GM21447 (cell line): Measurements from ENCODE around the gene NT5DC3.

ENCODE experiments used
- ATAC-seq: cut with Tn5 transposase; IDR thresholded peaks from one replicate; pipeline ENCODE4 v1.9.1; 2021; ENCODE audit not compliant: unreplicated experiment

NT5DC3 gene

DNA sequence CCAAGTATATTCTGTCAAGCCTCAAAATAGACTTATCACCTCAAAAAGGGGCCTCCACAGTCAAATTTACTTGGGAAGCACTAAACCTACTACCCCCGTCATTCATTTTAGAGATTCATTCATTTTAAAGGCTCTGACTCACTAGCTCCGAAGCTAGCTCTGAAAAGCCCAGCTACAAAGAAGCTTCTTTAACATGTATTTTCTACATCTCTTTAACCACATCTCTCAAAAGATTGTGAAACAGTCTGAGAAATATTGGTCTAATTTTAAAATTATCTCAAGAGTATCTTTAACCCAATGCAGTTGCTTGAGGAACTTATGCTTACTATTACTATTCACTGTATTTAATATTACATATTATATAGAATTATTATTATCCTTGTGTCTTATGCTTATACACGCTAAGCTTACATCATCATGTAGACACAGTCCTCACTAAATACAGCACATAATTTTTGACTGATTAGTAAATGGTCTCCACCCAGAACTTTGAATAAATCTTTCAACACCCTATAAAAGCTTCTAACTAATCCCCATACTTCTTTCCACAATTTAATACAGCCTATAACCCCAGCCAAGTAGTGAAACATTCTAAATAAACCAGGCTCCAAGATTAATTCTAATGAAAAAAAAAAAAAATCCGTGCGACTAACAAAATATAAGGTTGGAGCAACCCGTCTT, 7.8 kb downstream of the NT5DC3 start:
- ATAC-seq: no peak

GRCh38 chr12:103832048-103832997, 8.7 kb downstream of the NT5DC3 start:
- no peak for ATAC-seq

DNA sequence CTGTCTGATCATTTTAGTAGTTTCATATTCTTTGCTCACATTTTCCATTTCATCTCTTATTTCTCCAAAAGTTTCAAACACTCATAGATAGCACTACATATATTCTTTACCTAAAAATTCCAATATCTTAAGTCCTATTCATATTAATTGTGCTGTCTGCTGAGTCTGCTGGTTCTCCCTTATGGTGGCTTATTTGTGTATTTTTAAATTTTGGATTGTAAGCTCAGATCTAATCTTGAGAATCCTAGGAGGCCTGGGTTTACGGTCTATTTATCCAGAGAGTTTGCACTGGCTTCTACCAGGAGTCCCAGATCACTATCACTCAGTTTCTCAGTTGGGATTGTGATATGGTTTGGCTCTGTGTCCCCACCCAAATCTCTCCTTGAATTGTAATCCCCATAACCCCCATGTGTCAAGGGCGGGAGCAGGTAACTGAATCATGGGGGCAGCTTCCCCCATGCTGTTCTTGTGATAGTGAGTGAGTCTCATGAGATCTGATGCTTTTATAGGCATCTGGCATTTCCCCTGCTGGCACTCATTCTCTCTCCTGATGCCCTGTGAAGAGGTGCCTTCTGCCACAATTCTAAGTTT, 10.2 kb downstream of the NT5DC3 start:
- no peak for ATAC-seq

DNA sequence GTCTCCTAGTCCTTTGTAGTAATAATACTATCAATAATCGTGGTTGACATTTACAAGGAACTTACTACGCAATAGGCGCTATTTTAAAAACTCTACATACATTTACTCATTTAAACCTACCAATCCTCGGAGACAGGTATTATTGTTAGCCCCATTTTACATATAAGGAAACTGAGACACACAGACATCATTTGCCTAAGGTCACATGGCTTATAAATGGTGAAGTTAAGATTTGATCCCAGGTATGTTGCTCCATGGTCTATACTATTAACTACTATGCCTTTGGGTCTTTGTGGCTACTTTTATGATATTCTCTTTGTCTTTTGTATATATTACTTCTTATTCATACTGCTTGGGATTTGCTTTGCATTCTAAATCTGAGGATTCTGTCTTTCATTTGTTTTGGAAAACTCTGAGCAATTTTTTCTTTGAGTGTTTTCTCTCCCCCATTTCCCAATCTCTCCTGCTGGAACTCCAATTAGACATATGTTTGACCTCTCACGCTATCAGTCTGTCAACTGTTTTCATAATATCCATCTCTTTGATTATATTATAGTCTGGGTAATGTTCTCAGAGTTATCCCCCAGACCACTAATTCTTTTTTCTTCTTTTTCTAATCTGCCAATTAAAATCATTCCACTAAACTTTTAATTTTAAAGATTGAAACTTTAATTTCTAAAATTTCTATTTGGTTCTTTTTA, 10.9 kb downstream of the NT5DC3 start:
- ATAC-seq: no peak

DNA sequence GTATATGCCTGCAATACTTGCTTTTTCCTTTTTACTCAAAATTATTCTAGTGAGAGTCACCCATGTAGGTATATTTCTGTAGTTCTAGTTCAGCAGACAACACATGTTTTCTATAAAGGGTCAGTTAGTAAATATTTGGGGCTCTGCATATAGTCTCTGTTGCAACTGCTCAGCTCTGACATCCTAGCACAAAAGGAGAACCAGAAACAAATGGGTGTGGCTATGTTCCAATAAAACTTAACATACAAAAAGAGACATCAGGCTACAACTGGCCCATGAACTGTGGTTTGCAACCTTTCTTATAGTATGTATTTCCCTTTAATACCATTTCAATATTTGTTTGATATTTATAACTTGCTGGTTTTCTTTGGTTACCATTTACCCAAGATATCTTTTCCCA, 11.9 kb downstream of the NT5DC3 start:
- no peak for ATAC-seq

DNA sequence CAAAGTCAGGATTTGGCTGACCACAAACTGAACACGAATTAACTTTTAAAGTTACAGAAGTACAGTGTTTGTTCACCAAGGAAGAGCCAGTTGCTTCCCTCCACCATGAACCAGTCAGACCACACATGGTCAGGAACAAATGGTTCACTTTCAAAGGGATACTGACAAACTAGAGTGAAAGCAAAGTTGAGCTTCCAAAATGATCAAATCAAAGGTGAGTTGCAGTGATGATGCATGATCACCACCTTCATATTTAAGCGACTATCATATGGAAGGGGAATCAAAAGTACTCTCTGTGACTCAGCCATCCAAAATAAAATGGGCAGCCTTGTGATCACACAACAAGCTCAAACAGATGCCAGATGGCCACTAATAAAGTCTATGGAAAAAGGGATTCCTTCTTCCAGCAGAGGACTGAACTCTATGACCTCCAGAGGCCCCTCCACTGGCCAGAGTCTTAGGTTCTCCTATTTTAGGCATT, 13.1 kb downstream of the NT5DC3 start:
- ATAC-seq: no peak

GRCh38 chr12:103824845-103825244, 16.2 kb downstream of the NT5DC3 start:
- ATAC-seq: no peak

GRCh38 chr12:103824290-103824689, 16.7 kb downstream of the NT5DC3 start:
- no peak for ATAC-seq

GRCh38 chr12:103823871-103824270, 17.2 kb downstream of the NT5DC3 start:
- no peak for ATAC-seq

- no peak for ATAC-seq
Observed at GRCh38 chr12:103821773-103822172, 19.3 kb downstream of the NT5DC3 start.

DNA sequence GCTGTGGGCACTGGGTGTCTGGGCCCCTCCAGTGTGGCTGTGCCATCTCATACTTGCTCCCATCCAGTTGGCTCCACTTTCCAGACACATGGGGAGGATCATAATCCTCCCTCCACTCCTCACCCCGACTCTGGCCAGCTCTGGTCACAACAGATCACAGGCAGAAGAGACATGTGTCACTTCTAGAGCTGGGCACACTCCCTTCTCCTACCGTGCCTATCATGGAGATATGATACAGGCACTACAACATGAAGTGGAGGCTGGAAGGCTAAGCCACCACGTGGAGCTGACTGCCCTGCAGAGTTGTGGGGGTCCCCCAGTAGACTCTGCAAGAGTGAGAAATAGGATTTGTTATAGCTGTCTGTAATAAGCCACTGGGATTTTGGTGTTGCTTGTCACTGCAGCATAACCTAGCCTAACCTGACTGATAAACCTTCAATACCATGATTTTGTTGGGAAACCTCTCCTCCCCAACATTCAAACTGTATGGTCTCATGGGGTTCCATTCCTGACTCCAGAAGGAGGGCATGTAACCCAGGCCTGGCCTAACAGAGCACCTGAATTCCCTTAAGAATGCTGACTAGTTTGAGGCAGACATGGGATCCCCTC, 20.0 kb downstream of the NT5DC3 start:
- no peak for ATAC-seq

- ATAC-seq: no peak
Observed at GRCh38 chr12:103820361-103820760, 20.7 kb downstream of the NT5DC3 start.

DNA sequence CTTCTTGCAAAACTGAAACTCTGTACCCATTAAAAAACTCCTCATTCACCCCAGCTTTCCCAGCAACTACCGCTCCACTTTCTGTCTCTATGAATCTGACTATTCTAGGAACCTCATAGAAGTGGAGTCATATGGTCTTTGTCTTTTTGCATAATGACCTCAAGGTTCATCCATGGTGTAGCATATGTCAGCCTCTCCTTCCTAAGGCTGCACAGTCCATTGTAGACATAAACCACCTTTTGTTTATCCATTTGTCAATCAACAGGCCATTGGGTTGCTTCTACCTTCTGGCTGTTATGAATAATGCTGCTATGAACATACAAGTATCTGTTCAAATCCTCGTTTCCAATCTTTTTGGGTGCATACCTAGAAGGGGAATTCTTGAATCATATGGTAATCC, 21.1 kb downstream of the NT5DC3 start:
- no peak for ATAC-seq

GRCh38 chr12:103819312-103819711, 21.7 kb downstream of the NT5DC3 start:
- ATAC-seq: no peak

GRCh38 chr12:103817791-103818190, 23.2 kb downstream of the NT5DC3 start:
- no peak for ATAC-seq

- no peak for ATAC-seq
Observed at GRCh38 chr12:103816663-103817062, 24.4 kb downstream of the NT5DC3 start.

- ATAC-seq: no peak
Observed at GRCh38 chr12:103814436-103814835, 26.6 kb downstream of the NT5DC3 start.

DNA sequence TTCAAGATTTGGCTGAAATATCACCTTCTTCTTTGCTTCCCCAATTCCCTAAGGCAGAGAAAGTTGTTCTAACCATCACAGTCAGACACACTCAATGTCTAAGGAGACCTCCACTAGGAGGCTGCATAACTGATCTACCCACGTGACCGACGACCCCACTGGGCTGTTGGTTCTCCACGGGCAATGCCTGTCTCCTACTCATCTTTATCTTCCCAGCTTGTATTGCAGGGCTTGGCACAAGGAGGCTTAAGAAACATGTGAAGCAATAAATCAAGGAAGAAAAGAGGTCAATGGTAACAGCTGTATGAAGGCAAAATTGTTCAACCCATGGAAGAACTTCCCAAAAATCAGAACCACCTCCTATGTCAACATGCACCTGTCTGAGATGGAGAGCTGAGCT, 27.1 kb downstream of the NT5DC3 start:
- no peak for ATAC-seq

GRCh38 chr12:103813426-103813825, 27.6 kb downstream of the NT5DC3 start:
- no peak for ATAC-seq

DNA sequence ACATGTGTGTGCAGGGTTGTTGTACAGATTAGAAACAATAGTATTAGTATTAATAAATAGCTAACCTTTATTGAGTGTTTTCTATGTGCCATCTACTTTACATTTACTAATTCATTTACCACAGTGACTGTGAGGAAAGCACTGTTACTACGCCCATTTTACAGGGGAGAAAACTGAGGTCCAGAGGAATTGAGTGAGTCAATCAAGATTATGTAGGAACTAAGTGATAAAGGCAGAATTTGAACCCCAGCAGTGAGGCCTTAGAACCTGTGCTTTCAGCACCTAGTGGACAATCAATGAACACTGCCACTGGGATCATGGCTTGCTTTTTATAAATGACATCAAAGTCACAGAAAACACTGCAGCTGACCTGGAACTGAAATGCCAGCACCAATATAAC, 28.2 kb downstream of the NT5DC3 start:
- no peak for ATAC-seq

GRCh38 chr12:103811791-103812190, 29.2 kb downstream of the NT5DC3 start:
- no peak for ATAC-seq
